Measurements from ENCODE around the gene FOSL1.

- TF ChIP-seq REST (IDR thresholded peaks at IDR 0.05; ENCODE audit: unreplicated experiment): no peak
- TF ChIP-seq, protein P1, sequence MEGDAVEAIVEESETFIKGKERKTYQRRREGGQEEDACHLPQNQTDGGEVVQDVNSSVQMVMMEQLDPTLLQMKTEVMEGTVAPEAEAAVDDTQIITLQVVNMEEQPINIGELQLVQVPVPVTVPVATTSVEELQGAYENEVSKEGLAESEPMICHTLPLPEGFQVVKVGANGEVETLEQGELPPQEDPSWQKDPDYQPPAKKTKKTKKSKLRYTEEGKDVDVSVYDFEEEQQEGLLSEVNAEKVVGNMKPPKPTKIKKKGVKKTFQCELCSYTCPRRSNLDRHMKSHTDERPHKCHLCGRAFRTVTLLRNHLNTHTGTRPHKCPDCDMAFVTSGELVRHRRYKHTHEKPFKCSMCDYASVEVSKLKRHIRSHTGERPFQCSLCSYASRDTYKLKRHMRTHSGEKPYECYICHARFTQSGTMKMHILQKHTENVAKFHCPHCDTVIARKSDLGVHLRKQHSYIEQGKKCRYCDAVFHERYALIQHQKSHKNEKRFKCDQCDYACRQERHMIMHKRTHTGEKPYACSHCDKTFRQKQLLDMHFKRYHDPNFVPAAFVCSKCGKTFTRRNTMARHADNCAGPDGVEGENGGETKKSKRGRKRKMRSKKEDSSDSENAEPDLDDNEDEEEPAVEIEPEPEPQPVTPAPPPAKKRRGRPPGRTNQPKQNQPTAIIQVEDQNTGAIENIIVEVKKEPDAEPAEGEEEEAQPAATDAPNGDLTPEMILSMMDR (conservative IDR thresholded peaks at IDR 0.05; ENCODE audit: low read depth in 2 of 2): no peak
- no peak for TF ChIP-seq POLR2AphosphoS5 (IDR thresholded peaks at IDR 0.05; ENCODE audit: low read depth)
- TF ChIP-seq CREB1 (CRISPR knock-in tag; IDR thresholded peaks at IDR 0.05; ENCODE audit: low read depth): no peak
These were observed 41.6 kb upstream of the FOSL1 start for GRCh38 chr11:65941720-65942310.

Measured in GM23338 (cell line).